Neural cell (in vitro differentiated cells): ENCODE results near the gene DPEP2NB. TPM values are rescaled to one million over a fixed set of nuclear protein-coding genes. Genes with fewer than 3 reads are reported as not detected.

Experiments used
- H2AFZ ChIP-seq: fragments of 200-600, 300-800 bp; sonication (generic), shearing (Covaris generic); 2 replicates; pipeline ENCODE4 v1.6.0; 2014; ENCODE audit warnings: low read depth, mild to moderate bottlenecking, antibody characterized with exemption, low read length, moderate library complexity
- H3F3A ChIP-seq: fragments of 200-600 bp; shearing (Covaris generic); 2 replicates; pipeline ENCODE4 v1.6.1; 2016; ENCODE audit warnings: mild to moderate bottlenecking, moderate library complexity, mixed read lengths, antibody characterized with exemption, low read length; ENCODE audit not compliant: insufficient read depth, poor library complexity, severe bottlenecking
- H3K27ac ChIP-seq: fragments of 200-600, 300-800 bp; sonication (generic), shearing (Covaris generic); 2 replicates; pipeline ENCODE4 v1.5.1; 2014; ENCODE audit warnings: mild to moderate bottlenecking, low read length, moderate library complexity
- H3K27me3 ChIP-seq: fragments of 300-800, 200-600 bp; sonication (generic), shearing (Covaris generic); 2 replicates; pipeline ENCODE4 v1.6.0; 2014; ENCODE audit warnings: mild to moderate bottlenecking, low read depth, low read length, moderate library complexity; ENCODE audit not compliant: insufficient read depth
- H3K36me3 ChIP-seq: fragments of 300-800, 200-600 bp; sonication (generic), shearing (Covaris generic); 2 replicates; pipeline ENCODE4 v1.5.1; 2014; ENCODE audit warnings: mild to moderate bottlenecking, antibody characterized with exemption, low read length, moderate library complexity; ENCODE audit not compliant: insufficient read depth
- H3K4me2 ChIP-seq: fragments of 300-800, 200-600 bp; sonication (generic), shearing (Covaris generic); 2 replicates; pipeline ENCODE4 v1.6.0; 2014; ENCODE audit warnings: mild to moderate bottlenecking, low read length
- H3K4me3 ChIP-seq: fragments of 300-800, 200-600 bp; sonication (generic), shearing (Covaris generic); 2 replicates; pipeline ENCODE4 v1.5.1; 2014; ENCODE audit warnings: mild to moderate bottlenecking, low read length, moderate library complexity
- H3K79me2 ChIP-seq: fragments of 200-600 bp; shearing (Covaris generic); replicated peaks from 2 replicates; pipeline ENCODE4 v1.6.0; 2014; ENCODE audit warnings: mild to moderate bottlenecking, low read length, moderate library complexity; ENCODE audit not compliant: insufficient read depth
- H3K9ac ChIP-seq: fragments of 300-800, 200-600 bp; sonication (generic), shearing (Covaris generic); 2 replicates; pipeline ENCODE4 v1.6.1; 2016; ENCODE audit warnings: mild to moderate bottlenecking, low read length, mixed read lengths
- H3K9me2 ChIP-seq: fragments of 200-600 bp; shearing (Covaris generic); 2 replicates; pipeline ENCODE4 v1.6.1; 2016; ENCODE audit warnings: mild to moderate bottlenecking, low read length, mixed read lengths; ENCODE audit not compliant: insufficient read depth
- H3K9me3 ChIP-seq: fragments of 200-600, 300-800 bp; sonication (generic), shearing (Covaris generic); 2 replicates; pipeline ENCODE4 v1.6.1; 2016; ENCODE audit warnings: mild to moderate bottlenecking, mixed run types, low read length, moderate library complexity, mixed read lengths
- H4K20me1 ChIP-seq: fragments of 200-600 bp; shearing (Covaris generic); 2 replicates; pipeline ENCODE4 v1.6.1; 2016; ENCODE audit warnings: mild to moderate bottlenecking, mixed run types; ENCODE audit not compliant: insufficient read depth
- EP300 ChIP-seq: fragments of 450-650 bp; conservative IDR thresholded peaks from 2 replicates; pipeline ENCODE4 v1.6.1; 2014; ENCODE audit warnings: antibody characterized with exemption, mild to moderate bottlenecking, moderate library complexity; ENCODE audit not compliant: poor library complexity, severe bottlenecking
- EZH2 ChIP-seq: fragments of 200-600, 300-800 bp; shearing (Covaris generic), sonication (generic); IDR thresholded peaks from 2 replicates; pipeline ENCODE4 v1.6.1; 2014; ENCODE audit warnings: antibody characterized with exemption, low read length, borderline replicate concordance, mild to moderate bottlenecking; ENCODE audit not compliant: insufficient read depth, poor library complexity, severe bottlenecking
- MXI1 ChIP-seq: fragments of 450-650 bp; conservative IDR thresholded peaks from 2 replicates; pipeline ENCODE4 v1.6.1; 2014; ENCODE audit warnings: antibody characterized with exemption, mild to moderate bottlenecking; ENCODE audit not compliant: poor library complexity, severe bottlenecking
- POLR2AphosphoS5 ChIP-seq: IDR thresholded peaks from 2 replicates; pipeline ENCODE4 v1.6.1; 2012
- RAD21 ChIP-seq: fragments of 450-650 bp; conservative IDR thresholded peaks from 2 replicates; pipeline ENCODE4 v1.6.1; 2014; ENCODE audit warnings: antibody characterized with exemption, mild to moderate bottlenecking, moderate library complexity
- SMC3 ChIP-seq: fragments of 450-650 bp; conservative IDR thresholded peaks from 2 replicates; pipeline ENCODE4 v1.6.1; 2014; ENCODE audit warnings: antibody characterized with exemption, mild to moderate bottlenecking, moderate library complexity; ENCODE audit not compliant: poor library complexity
- TAF1 ChIP-seq: IDR thresholded peaks from 2 replicates; pipeline ENCODE4 v1.6.1; 2012; ENCODE audit warnings: low read depth
- polyA plus RNA-seq: library from polyadenylated mRNA; depleted of rRNA; stranded (reverse); fragments of >200 nt; gene quantifications from 2 replicates; pipeline ENCODE4 v1.2.3, GENCODE V29; 2014
- TF ChIP-seq, protein P1 (sequence below): IDR thresholded peaks from 2 replicates; pipeline ENCODE4 v1.6.1; 2012; ENCODE audit warnings: borderline replicate concordance
- TF ChIP-seq, protein P2 (sequence below): fragments of 450-650 bp; IDR thresholded peaks from 2 replicates; pipeline ENCODE4 v1.5.1; 2014; ENCODE audit warnings: antibody characterized with exemption, mild to moderate bottlenecking, moderate library complexity; ENCODE audit not compliant: poor library complexity, severe bottlenecking

The DPEP2NB gene
- polyA plus RNA-seq, 1 donor from 2014 or later, result not detected

GRCh38 chr16:67990018-67990386 lies 25.7 kb downstream of the DPEP2NB start:
- no peak for TF ChIP-seq MXI1
- no peak for TF ChIP-seq EZH2
- TF ChIP-seq, protein P1, sequence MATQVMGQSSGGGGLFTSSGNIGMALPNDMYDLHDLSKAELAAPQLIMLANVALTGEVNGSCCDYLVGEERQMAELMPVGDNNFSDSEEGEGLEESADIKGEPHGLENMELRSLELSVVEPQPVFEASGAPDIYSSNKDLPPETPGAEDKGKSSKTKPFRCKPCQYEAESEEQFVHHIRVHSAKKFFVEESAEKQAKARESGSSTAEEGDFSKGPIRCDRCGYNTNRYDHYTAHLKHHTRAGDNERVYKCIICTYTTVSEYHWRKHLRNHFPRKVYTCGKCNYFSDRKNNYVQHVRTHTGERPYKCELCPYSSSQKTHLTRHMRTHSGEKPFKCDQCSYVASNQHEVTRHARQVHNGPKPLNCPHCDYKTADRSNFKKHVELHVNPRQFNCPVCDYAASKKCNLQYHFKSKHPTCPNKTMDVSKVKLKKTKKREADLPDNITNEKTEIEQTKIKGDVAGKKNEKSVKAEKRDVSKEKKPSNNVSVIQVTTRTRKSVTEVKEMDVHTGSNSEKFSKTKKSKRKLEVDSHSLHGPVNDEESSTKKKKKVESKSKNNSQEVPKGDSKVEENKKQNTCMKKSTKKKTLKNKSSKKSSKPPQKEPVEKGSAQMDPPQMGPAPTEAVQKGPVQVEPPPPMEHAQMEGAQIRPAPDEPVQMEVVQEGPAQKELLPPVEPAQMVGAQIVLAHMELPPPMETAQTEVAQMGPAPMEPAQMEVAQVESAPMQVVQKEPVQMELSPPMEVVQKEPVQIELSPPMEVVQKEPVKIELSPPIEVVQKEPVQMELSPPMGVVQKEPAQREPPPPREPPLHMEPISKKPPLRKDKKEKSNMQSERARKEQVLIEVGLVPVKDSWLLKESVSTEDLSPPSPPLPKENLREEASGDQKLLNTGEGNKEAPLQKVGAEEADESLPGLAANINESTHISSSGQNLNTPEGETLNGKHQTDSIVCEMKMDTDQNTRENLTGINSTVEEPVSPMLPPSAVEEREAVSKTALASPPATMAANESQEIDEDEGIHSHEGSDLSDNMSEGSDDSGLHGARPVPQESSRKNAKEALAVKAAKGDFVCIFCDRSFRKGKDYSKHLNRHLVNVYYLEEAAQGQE, result no peak
- TF ChIP-seq RAD21, result no peak
- TF ChIP-seq SMC3, result no peak
- TF ChIP-seq EP300, result no peak
- TF ChIP-seq, protein P2, sequence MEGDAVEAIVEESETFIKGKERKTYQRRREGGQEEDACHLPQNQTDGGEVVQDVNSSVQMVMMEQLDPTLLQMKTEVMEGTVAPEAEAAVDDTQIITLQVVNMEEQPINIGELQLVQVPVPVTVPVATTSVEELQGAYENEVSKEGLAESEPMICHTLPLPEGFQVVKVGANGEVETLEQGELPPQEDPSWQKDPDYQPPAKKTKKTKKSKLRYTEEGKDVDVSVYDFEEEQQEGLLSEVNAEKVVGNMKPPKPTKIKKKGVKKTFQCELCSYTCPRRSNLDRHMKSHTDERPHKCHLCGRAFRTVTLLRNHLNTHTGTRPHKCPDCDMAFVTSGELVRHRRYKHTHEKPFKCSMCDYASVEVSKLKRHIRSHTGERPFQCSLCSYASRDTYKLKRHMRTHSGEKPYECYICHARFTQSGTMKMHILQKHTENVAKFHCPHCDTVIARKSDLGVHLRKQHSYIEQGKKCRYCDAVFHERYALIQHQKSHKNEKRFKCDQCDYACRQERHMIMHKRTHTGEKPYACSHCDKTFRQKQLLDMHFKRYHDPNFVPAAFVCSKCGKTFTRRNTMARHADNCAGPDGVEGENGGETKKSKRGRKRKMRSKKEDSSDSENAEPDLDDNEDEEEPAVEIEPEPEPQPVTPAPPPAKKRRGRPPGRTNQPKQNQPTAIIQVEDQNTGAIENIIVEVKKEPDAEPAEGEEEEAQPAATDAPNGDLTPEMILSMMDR, result no peak
- no peak for TF ChIP-seq POLR2AphosphoS5
- no peak for TF ChIP-seq TAF1
- Histone ChIP-seq H3K79me2 (no peaks in the 10 kb centered on the region), H3K9me3 (no peaks in the 10 kb centered on the region), H3K9ac (no peak overlapping the region), H3K4me3 (no peak overlapping the region), H3K9me2 (no peaks in the 10 kb centered on the region), H3K27ac (no peak overlapping the region), H2AFZ (no peak overlapping the region), H3F3A (no peaks in the 10 kb centered on the region), H3K36me3 (no peaks in the 10 kb centered on the region), H3K27me3 (no peaks in the 10 kb centered on the region), H3K4me2 (no peak overlapping the region), H4K20me1 (no peaks in the 10 kb centered on the region)

DNA sequence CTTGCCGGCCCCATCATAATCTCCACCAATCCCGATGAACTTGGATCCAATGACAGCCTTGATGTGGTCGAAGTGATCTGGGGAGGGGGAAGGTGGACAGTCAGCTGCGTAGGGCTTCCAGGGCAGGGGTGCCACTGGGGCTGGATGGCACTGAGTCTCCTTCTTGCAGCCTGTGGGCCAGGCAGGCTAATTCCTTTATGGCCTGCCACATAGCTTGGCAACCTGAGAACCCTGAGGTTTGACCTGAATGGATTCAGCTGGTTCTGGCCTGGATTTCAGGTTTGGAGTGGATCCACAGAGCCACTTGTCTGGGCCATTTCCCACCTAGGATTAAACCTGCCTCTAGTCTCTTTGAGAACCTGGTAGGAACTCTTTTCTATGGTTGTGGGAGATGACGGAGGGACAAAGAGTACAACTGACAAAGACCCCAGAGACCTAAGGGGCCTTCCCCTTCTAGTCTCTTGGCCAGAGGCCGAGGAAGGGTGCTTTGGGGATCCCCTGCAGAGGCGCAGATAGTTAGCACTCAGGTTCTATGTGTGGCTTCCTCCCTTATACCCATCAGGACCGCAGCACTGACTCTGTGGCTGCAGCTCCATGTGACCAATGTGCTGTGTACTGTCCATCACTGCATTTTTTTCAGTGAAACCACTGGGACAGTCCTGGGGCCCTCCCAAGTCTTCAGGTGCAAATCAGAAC lies 26.2 kb downstream of the DPEP2NB start:
- Histone ChIP-seq H3K9me3 (no peaks in the 10 kb centered on the region), H3K27me3 (no peaks in the 10 kb centered on the region), H2AFZ (no peak overlapping the region), H3K9ac (no peak overlapping the region), H3K9me2 (no peaks in the 10 kb centered on the region), H3K4me3 (no peak overlapping the region), H3K4me2 (no peak overlapping the region), H3F3A (no peaks in the 10 kb centered on the region), H4K20me1 (no peaks in the 10 kb centered on the region), H3K27ac (no peak overlapping the region), H3K79me2 (no peaks in the 10 kb centered on the region), H3K36me3 (no peaks in the 10 kb centered on the region)
- TF ChIP-seq EP300 (no peak), EZH2 (no peak), POLR2AphosphoS5 (no peak)

DNA sequence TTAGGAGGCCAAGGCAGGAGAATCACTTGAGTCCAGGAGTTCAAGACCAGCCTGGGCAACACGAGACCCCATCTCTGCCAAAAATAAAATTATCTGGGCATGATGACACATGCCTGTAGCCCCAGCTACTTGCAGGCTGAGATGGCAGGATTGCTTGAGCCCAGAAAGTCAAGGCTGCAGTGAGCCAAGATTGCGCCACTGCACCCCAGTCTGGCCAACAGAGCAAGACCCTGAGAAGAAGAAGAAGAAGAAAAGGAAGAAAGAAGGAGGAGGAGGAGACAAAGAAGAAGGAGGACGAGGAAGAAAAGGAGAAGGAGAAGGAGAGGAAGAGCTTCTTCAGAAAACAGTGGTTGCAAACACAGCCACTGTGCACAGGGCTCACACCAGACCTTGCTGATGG lies 27.0 kb downstream of the DPEP2NB start:
- Histone ChIP-seq H3K9ac (no peak overlapping the region), H2AFZ (no peak overlapping the region), H3K79me2 (no peaks in the 10 kb centered on the region), H3K4me3 (no peak overlapping the region), H3K9me3 (no peaks in the 10 kb centered on the region), H4K20me1 (no peaks in the 10 kb centered on the region), H3K4me2 (no peak overlapping the region), H3K27me3 (no peaks in the 10 kb centered on the region), H3K36me3 (no peaks in the 10 kb centered on the region), H3F3A (no peaks in the 10 kb centered on the region), H3K9me2 (no peaks in the 10 kb centered on the region), H3K27ac (no peak overlapping the region)
- TF ChIP-seq RAD21, result no peak
- TF ChIP-seq EZH2, result no peak
- no peak for TF ChIP-seq EP300
- TF ChIP-seq, protein P1, result no peak
- TF ChIP-seq POLR2AphosphoS5, result no peak
- TF ChIP-seq, protein P2, result no peak
- no peak for TF ChIP-seq SMC3
- no peak for TF ChIP-seq TAF1
- no peak for TF ChIP-seq MXI1
